HG03457 (cell line): ENCODE measurements around the gene TMOD4.
"Not testable (repeated sequence)": the region's sequence is repeated elsewhere in the genome, so short reads cannot be mapped to it uniquely, and the experiment has no call there.

Experiments
- ATAC-seq: cut with Tn5 transposase; IDR thresholded peaks from one replicate; pipeline ENCODE4 v1.9.1; 2021; ENCODE audit warnings: moderate number of reproducible peaks; ENCODE audit not compliant: unreplicated experiment

The TMOD4 gene

DNA sequence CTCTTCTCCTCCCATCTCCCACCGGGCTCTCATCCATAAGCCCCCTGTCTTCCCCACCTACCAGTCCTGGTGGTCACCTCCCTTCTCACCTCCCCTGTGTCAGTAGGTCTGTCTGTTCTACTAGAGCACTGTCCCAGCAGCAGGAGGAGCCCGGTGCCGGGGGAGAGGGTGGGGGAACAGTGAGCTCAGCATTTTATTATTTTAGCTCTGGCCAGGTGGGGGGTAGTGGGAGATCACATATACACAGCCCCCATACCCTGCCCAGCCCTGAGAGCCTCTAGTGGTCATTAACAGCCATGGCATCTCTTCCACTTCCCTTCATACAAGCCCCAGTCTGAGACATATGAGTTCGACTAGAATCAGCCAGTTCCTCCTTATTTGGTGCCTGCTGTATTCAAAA, at the start of gene TMOD4:
TMOD4 (minus strand) TSS at position 119 of the 400 bp plus-strand sequence. CDS start 1,106 bp downstream, outside the sequence.
- ATAC-seq: no peak

DNA sequence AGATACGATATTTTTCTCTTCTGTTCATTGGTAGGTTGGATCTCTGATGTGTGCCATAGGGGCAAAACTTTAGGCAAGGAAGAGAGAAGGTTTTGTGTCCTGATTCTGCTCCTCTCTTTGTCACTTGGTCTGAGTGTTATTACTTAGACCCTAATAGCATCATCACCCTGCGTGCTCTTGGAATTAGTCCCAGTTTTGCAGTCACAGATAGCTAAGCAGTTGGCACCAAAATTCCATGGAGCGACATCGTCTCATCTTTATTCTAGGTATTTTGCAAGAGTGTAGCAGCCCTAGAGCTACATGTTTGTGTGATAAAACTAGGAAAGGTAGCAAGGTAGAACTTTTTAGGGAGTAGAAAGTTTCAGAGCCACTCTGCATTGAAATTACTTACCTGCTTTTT, 46.3 kb upstream of the TMOD4 start:
- no peak for ATAC-seq

GRCh38 chr1:151221616-151222015, 45.8 kb upstream of the TMOD4 start:
- ATAC-seq: no peak

DNA sequence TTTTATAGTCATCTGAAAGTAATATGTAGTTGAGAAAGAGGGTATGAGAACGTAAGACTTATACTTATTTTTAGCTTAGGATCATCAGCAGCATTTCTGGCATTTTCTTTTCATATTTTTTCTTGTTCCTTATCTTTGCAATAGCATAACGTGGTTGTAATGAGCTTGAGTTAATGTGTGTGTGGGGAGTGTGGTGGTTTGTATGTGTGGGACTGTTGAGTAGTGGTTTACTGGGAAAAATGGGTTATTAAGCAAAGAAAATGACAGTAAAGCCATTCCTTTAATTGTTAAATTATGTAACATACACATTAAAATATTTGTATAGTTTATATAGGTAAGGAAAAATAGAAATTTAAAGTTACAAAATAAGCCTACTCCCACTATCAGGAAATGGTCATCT, 37.8 kb upstream of the TMOD4 start:
- ATAC-seq: no peak

DNA sequence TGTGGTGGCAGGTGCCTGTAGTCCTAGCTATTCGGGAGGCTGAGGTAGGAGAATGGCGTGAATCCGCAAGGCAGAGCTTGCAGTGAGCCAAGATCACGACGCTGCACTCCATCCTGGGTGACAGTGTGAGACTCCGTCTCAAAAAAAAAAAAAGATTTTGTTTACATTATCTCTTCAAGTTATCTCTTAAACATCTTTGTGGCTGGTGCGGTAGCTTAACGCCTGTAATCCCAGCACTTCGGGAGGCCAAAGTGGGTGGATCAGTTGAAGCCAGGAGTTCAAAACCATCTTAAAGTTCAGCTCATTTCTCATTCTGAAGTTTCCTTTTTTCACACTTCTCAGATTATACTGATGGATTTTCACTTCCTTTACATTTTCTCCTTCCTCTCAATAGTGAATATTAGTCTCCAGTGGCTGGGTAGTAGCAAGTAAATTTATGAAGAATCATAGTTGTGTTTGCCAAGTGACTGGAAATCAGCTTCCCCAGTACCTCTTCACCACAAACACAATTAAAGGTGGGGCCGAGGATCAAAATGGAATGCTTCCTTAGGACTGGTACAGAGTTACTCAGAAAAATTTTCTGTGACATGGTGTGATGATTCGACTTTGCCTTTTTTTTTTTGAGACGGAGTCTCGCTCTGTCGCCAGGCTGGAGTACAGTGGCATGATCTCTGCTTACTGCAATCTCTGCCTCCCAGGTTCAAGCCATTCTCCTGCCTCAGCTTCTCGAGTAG, 36.4 kb upstream of the TMOD4 start:
- no peak for ATAC-seq

DNA sequence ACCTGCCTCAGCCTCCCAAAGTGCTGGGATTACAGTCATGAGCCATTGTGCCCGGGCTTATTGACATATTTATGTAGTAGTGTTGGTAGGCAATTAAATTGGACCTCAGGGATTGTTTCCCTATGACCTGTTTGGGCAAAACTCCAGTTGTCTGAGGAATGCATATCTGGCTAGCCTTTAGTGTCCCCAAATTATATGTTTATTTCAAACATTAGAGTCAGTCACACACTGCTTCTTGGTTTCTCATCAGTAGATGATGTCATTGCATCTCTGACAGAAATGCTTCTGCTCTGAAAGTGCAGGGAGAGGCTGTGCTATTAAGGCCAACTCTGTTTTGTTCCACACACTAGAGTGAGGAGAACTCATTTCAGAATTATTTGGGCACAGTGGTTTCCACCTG, 35.0 kb upstream of the TMOD4 start:
- ATAC-seq: no peak

DNA sequence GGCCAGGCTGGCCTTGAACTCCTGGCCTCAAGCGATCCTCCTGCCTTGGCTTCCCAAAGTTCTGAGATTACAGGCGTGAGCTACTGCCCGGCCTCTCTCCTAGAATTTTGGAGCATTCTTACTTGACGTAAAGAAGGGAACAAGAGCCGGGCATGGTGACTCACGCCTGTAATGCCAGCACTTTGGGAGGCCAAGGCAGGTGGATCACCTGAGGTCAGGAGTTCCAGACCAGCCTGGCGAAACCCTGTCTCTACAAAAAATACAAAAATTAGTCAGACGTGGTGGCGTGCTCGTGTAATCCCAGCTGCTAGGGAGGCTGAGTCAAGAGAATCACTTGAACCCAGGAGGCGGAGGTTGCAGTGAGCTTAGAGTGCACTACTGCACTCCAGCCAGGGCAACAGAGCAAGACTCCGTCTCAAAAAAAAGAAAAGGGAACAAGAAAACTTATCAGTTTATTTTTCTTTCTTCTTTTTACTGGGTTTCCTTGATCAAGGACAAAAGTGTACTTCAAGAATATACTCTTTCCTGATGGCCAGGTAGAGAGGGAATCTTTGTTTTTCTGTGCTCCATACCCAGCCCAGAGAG, 29.7 kb upstream of the TMOD4 start:
- ATAC-seq: not testable (repeated sequence)

DNA sequence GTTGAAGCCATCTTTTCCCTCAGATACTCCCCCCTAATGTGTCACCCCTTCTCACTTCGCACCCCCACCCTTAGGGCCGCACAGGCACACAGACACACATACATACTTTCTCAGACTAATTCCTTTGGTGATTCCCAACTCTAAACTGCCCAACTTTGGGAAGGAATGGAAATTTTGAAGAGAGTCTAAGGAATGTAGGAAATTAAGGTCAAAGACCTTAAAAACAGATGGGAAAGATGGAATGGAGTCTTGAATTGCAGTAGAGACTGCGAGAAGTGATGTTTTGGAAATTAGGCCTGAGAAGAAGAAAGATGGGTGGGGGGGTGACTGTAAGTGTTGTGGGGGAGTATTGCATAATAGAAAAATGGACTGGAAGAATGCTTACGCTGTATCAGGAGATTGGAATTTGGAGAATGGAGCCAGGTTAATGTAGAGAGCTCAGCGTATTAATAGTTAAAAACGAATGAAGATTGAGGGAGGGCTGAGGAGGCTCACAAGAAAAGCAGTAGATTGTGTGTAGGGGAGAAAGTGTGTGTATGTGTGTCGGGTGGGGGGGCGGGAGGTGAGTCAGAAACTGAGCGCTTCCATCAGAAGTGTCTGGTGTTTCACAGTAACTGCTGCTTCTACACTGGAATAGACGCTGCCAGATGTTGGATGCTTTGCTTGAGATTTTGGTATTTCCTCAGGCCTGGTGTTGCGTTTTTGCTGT, 24.2 kb upstream of the TMOD4 start:
- no peak for ATAC-seq

GRCh38 chr1:151198254-151199127, 22.7 kb upstream of the TMOD4 start, which contains the start of gene PIP5K1A:
PIP5K1A (plus strand) TSS chr1:151198552; CDS start chr1:151198997, 445 bp downstream.
- ATAC-seq: peak; percentile 68

- no peak for ATAC-seq
These were observed 22.1 kb upstream of the TMOD4 start for GRCh38 chr1:151197863-151198253.

- ATAC-seq: no peak
These were observed 20.6 kb upstream of the TMOD4 start for GRCh38 chr1:151196292-151196800.

- not testable (repeated sequence) for ATAC-seq
These were observed 19.3 kb upstream of the TMOD4 start for GRCh38 chr1:151194894-151195594.

DNA sequence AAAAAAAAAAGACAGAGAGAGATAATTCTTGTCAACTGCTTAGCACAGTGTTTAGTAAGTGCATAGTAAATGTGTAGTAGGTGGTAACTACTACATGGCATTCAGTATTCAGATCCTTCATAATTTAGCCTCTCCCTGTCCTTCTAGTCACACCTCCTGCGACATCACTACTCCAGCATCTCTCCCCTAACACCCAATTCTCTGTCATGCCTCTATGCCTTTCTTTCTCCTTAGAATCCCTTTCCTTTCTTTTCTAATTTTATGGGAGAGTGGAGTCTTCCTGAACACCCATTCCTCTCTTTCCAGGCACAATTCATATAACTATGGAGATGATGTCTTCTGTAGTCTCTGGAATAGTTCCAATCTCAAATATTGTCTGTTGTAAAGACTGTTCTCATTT, 18.1 kb upstream of the TMOD4 start:
- ATAC-seq: no peak

- no peak for ATAC-seq
These were observed 17.5 kb upstream of the TMOD4 start for GRCh38 chr1:151193304-151193703.

- no peak for ATAC-seq
These were observed 16.3 kb upstream of the TMOD4 start for GRCh38 chr1:151192047-151192446.

DNA sequence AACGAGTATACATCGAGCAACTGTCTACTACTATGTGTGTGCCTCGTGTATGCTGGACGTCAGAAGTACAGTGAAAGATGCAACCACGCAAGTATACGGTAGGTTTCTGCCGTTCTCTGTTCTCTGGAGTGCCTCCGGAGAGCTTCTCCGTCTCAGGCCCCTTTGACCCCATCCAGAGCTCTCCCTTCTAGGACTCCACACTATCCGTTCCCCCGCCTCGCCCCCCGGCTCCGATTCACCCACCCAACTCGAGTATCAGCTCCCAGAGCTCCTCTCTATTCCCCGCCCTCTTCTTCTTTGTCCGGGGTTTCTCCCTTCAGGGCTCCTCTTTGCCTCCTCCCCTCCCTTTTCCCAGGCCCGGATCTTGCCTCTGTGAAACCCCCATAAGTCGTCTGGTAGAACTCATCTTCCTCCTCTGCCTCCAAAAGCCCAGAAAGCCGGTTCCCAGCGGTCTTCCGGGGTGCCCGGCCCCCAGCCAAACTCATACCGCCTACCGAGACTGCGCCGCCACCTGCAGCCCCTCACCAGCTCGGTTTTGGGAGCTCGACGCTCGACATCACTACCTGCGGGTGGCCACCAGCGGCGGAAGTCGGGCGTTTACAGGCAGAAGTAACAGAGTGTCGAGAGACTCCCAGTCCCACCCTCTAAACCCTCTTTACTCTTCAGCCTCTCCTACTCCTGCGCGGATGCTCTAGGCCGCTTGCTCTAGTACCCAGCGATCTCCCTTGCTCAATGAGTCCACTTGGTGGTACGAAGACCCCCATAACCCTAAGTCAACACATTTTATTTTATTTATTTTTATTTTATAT, 14.1 kb upstream of the TMOD4 start, which contains the start of gene VPS72:
VPS72 (minus strand) TSS at position 561 of the 809 bp plus-strand sequence; CDS start at position 485, 76 bp downstream.
- ATAC-seq: peak; percentile 79

DNA sequence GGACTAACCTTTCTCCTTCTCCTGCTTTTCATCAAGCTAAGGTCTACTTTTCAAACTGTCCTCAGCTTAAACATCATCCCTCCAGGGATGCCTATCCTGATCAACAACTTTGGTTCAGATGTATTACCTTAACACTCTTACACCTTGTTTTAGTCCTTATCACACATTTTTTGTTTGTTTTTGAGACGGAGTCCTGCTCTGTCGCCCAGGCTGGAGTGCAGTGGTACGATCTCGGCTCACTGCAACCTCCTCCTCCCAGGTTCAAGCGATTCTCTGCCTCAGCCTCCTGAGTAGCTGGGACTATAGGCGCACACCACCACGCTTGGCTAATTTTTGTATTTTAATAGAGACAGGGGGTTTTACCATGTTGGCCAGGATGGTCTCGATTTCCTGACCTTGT, 12.9 kb upstream of the TMOD4 start:
- not testable (repeated sequence) for ATAC-seq

DNA sequence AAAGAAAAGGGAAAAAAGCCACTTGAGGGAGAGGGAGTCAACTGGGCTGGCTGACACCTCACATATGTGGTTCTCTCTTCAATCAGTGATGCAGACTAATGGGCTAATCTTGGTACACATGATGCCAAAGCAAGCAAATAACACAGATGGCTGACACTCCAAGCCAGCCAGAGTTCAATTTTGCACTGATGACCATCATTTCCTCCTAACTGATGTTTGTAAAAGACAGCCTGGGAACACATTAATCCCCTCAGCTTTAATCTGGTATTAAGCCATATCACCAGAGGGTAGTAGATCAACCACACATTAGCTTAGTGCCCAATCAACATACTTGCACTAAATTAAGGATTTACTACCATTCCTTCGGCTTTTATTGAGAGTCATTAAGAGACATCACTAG, 11.4 kb upstream of the TMOD4 start:
- no peak for ATAC-seq

DNA sequence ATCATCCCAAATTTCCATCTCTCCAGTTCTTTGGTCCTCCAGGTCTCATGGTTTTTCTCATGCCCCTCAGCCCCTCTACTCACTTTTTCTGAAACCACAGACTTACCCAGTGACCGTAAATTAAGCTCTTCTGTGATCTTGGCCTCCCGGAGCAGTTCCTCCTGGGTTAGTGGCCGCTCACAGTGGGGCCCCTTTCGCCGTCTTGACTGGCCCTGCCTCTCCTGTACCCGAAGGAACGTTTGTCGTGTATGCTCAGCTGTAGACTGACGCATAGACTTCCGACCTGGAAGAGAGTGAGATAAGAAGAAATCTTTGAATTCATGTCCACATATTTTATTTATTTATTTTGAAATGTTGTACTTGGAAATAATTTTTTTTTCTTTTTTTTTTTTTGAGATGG, 8.4 kb upstream of the TMOD4 start:
- no peak for ATAC-seq
